HepG2 (cell line): ENCODE measurements around the gene RTN3. TPM values are rescaled to one million over a fixed set of nuclear protein-coding genes. Genes with fewer than 3 reads are reported as not detected.

Source experiments
- ATAC-seq: fragments of 200-7000 bp; cut with Tn5 transposase; 3 replicates; pipeline ENCODE4 v1.9.1; 2020; ENCODE audit warnings: mild to moderate bottlenecking, moderate library complexity
- BruUV-seq: library from RNA; stranded (reverse); fragments of 400-500 nt; replicated peaks from 2 replicates; lab custom pipeline; 2021; lab: Mats Ljungman, UMichigan
- CTCF ChIA-PET: fragments of 300-600 bp; formaldehyde crosslinking; extraction: SDS; loops from one replicate; lab custom pipeline; 2021; ENCODE audit warnings: low total read pairs, inconsistent platforms, low intra/inter-chr PET ratio; lab: Yijun Ruan, JAX
- POLR2A ChIA-PET: fragments of 350-600 bp; sonication (Branson Sonifier 250); formaldehyde crosslinking; loops from one replicate; lab custom pipeline; 2020; ENCODE audit warnings: antibody characterized with exemption, inconsistent platforms; lab: Yijun Ruan, JAX
- DNase-seq: peaks from one replicate; pipeline ENCODE4 v3.0.0-alpha.2; 2015; ENCODE audit warnings: low spot score
- FAIRE-seq: peaks from 3 replicates; lab custom pipeline; 2011; peaks lifted over from hg19 to GRCh38; lab: Jason Lieb, UNC
- H2AFZ ChIP-seq: one replicate; pipeline ENCODE4 v1.6.1; 2011; ENCODE audit warnings: low read length, inconsistent platforms
- H3K27ac ChIP-seq: fragments of 300-600 bp; 3 replicates; pipeline ENCODE4 v1.8.0; 2011; ENCODE audit warnings: mixed run types, mild to moderate bottlenecking, mixed read lengths, low read length, inconsistent platforms; ENCODE audit not compliant: insufficient read depth; ENCODE audit errors: extremely low read length
- H3K27me3 ChIP-seq, 2 experiments: fragments of 200-600 bp in 1 of 2; 2 replicates in 1 of 2; 3 replicates in 1 of 2; pipeline versions ENCODE4 v1.6.0 to v1.8.0; 2011; ENCODE audit warnings: low read length in 2 of 2, mild to moderate bottlenecking in 2 of 2, moderate library complexity in 2 of 2, inconsistent platforms in 1 of 2; ENCODE audit not compliant: insufficient read depth in 2 of 2, control insufficient read depth in 1 of 2
- H3K36me3 ChIP-seq, 2 experiments: fragments of 200-600 bp in 1 of 2; replicated peaks in 1 of 2; 2 replicates in 1 of 2; 3 replicates in 1 of 2; pipeline versions ENCODE4 v1.5.1 to v1.8.0; 2011; ENCODE audit warnings: low read length in 2 of 2, inconsistent platforms in 1 of 2; ENCODE audit not compliant: insufficient read depth in 2 of 2, control insufficient read depth in 1 of 2
- H3K4me1 ChIP-seq: 2 replicates; pipeline ENCODE4 v1.5.1; 2012; ENCODE audit warnings: low read length, inconsistent platforms; ENCODE audit not compliant: insufficient read depth
- H3K4me2 ChIP-seq: 2 replicates; pipeline ENCODE4 v1.6.0; 2011; ENCODE audit warnings: low read depth, low read length, inconsistent platforms
- H3K4me3 ChIP-seq, 3 experiments: fragments of 200-600 bp in 1 of 3; sonication (generic), shearing (Covaris generic) in 1 of 3; replicated peaks in 1 of 3; 2 replicates each; pipeline ENCODE4 v1.5.1; 2011 to 2016; ENCODE audit warnings: low read length in 3 of 3, inconsistent platforms in 2 of 3, low read depth in 2 of 3, mild to moderate bottlenecking in 2 of 3, control low read depth in 1 of 3, mixed read lengths in 1 of 3; ENCODE audit not compliant: insufficient read depth in 1 of 3
- H3K79me2 ChIP-seq: one replicate; pipeline ENCODE4 v1.6.1; 2011; ENCODE audit warnings: low read length, inconsistent platforms; ENCODE audit not compliant: insufficient read depth
- H3K9ac ChIP-seq: 2 replicates; pipeline ENCODE4 v1.6.0; 2011; ENCODE audit warnings: mild to moderate bottlenecking, low read depth, low read length, inconsistent platforms; ENCODE audit not compliant: insufficient read depth
- H3K9me3 ChIP-seq: 2 replicates; pipeline ENCODE4 v1.5.1; 2012; ENCODE audit warnings: mild to moderate bottlenecking, low read length
- H4K20me1 ChIP-seq: 2 replicates; pipeline ENCODE4 v1.6.0; 2011; ENCODE audit warnings: inconsistent platforms, mild to moderate bottlenecking, low read length, moderate library complexity; ENCODE audit not compliant: insufficient read depth
- ARID4A ChIP-seq: sonication (generic); formaldehyde crosslinking; IDR thresholded peaks from 2 replicates; pipeline ENCODE4 v1.5.0; 2020; ENCODE audit warnings: mild to moderate bottlenecking, missing genetic modification reagents, borderline replicate concordance
- HOXD1 ChIP-seq: sonication (generic); formaldehyde crosslinking; IDR thresholded peaks from 2 replicates; pipeline ENCODE4 v1.5.0; 2020; ENCODE audit warnings: missing genetic modification reagents
- MEF2D ChIP-seq: sonication (generic); formaldehyde crosslinking; IDR thresholded peaks from 2 replicates; pipeline ENCODE4 v1.5.1; 2020; ENCODE audit warnings: mild to moderate bottlenecking, missing genetic modification reagents
- NFKBIZ ChIP-seq: IDR thresholded peaks from 2 replicates; pipeline ENCODE4 v1.6.1; 2018; ENCODE audit warnings: missing genetic modification reagents, missing compliant biosample characterization
- RFXAP ChIP-seq: sonication (generic); formaldehyde crosslinking; IDR thresholded peaks from 2 replicates; pipeline ENCODE4 v1.4.0; 2020; ENCODE audit warnings: missing genetic modification reagents, borderline replicate concordance
- RNF2 ChIP-seq: fragments of 450-650 bp; conservative IDR thresholded peaks from 2 replicates; pipeline ENCODE4 v1.6.1; 2016; ENCODE audit warnings: low read depth
- SKI ChIP-seq: fragments of 450-650 bp; IDR thresholded peaks from one replicate; pipeline ENCODE4 v1.6.1; 2018; ENCODE audit warnings: mild to moderate bottlenecking; ENCODE audit not compliant: partially characterized antibody
- ZNF512 ChIP-seq: sonication (generic); formaldehyde crosslinking; IDR thresholded peaks from 2 replicates; pipeline ENCODE4 v1.4.0; 2020; ENCODE audit warnings: mild to moderate bottlenecking, missing genetic modification reagents
- ZNF572 ChIP-seq: sonication (generic); formaldehyde crosslinking; IDR thresholded peaks from 2 replicates; pipeline ENCODE4 v1.5.1; 2020; ENCODE audit warnings: mild to moderate bottlenecking, missing genetic modification reagents
- ZNF652 ChIP-seq: IDR thresholded peaks from 2 replicates; pipeline ENCODE4 v1.6.1; 2016; ENCODE audit warnings: low read depth, borderline replicate concordance
- WGBS: methylation state at CpG from one replicate; pipeline ENCODE4 v1.1.6; 2017; ENCODE audit warnings: low lambda C conversion rate; 5-methylcytosine and 5-hydroxymethylcytosine counted together
- in situ Hi-C: cut with HindIII; loops from 2 replicates; pipeline ENCODE4 v1.10.0; 2017; ENCODE audit warnings: low pct_unique_long_range_greater_than_20kb; ENCODE audit not compliant: extremely low pct_ligation_motif_present
- intact Hi-C: fragments of 100-400 bp; cut with micrococcal nuclease; formaldehyde crosslinking; loops from one replicate; pipeline ENCODE4 v1.10.0; 2022; ENCODE audit not compliant: unreplicated experiment
- polyA plus RNA-seq, 8 experiments: library from polyadenylated mRNA; depleted of rRNA in 3 of 8; stranded (reverse) in 7 of 8; unstranded in 1 of 8; fragments of >200 nt; fragmentation: Illumina TruSeq in 4 of 8; extraction: Trizol in 4 of 8; gene quantifications; 2 replicates each; pipeline versions ENCODE4 v1.2.1 to v1.2.3, GENCODE V29; 2011 to 2016; ENCODE audit warnings: low read depth in 4 of 8, missing spikeins in 1 of 8, mixed read lengths in 1 of 8; ENCODE audit not compliant: insufficient read depth in 1 of 8
- total RNA-seq, 5 experiments: library from RNA; depleted of rRNA; stranded (reverse); fragments of >200 nt; fragmentation: Illumina TruSeq; extraction: Trizol; gene quantifications; 2 replicates each; pipeline ENCODE4 v1.2.3, GENCODE V29; 2016; ENCODE audit warnings: low read depth in 1 of 5

RTN3 gene
- total and polyA plus RNA-seq, 2 of the 13 experiments (the other 11 are each of a cell fraction or from before 2014, with no cell fraction given), result 32.2 to 41.1 TPM

DNA sequence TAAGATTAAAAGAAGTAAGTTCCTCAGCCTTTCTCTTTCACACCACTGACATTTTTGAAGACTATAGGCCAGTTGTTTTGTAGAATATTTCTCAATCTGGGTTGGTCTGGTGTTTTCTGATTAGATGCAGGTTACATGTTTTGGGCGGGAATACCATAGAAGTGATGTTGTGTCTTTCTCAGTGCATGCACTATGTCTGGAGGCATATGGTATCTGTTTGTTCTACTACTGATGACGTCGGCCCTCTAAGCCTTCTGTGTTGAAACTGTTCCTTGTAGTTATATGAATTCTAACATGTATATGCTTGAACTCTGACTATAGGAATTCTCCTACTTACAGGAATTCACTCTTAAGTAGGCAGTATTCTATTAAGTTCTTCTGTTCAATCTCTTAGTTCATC lies 65.7 kb downstream of the RTN3 start:
- WGBS, result 86% methylated on average over 3 of the region's 3 CpGs
- ChIA-PET POLR2A (no interaction called here), CTCF (no interaction called here)
- Histone ChIP-seq H3K9ac (no peak overlapping the region), H3K4me2 (no peak overlapping the region), H3K79me2 (peaks cover 2% of the 10 kb centered on the region), H3K27ac (no peak overlapping the region), H4K20me1 (no peaks in the 10 kb centered on the region), H3K4me3 (no peak overlapping the region), H3K36me3 (peaks cover 5 to 9% of the 10 kb centered on the region in 2 experiments; a peak in 4 of 5 replicates), H3K4me1 (peaks cover 11% of the 10 kb centered on the region), H2AFZ (no peak overlapping the region), H3K27me3 (no peaks in the 10 kb centered on the region), H3K9me3 (no peaks in the 10 kb centered on the region)
- ATAC-seq, result no peak
- no TSS peak for BruUV-seq
- DNase-seq, result no peak
- in situ Hi-C loops, result loop anchor here (25.0 kb wide), 1 partner anchor 260 kb away; the partner anchor contains the start of gene PLAAT5
- no peak for FAIRE-seq
- TF ChIP-seq ARID4A (CRISPR knock-in tag) (no peak), ZNF572 (CRISPR knock-in tag) (no peak), RNF2 (no peak), SKI (no peak), HOXD1 (CRISPR knock-in tag) (no peak), ZNF652 (CRISPR knock-in tag) (no peak), ZNF512 (CRISPR knock-in tag) (no peak), NFKBIZ (CRISPR knock-in tag) (no peak), MEF2D (CRISPR knock-in tag) (no peak), RFXAP (CRISPR knock-in tag) (no peak)
- intact Hi-C loops, result no loop called here
